GM11168 (cell line): Measurements from ENCODE around the gene BAZ1B.
"Not testable (repeated sequence)": the region's sequence is repeated elsewhere in the genome, so short reads cannot be mapped to it uniquely, and the experiment has no call there.

Experiments
- in situ Hi-C: fragments of 300-500 bp; cut with MboI; formaldehyde crosslinking; loops from one replicate; pipeline ENCODE4 v1.12.0; 2022; ENCODE audit warnings: low sequenced_read_pairs; ENCODE audit not compliant: unreplicated experiment

The BAZ1B gene

GRCh38 chr7:73547841-73548240, 25.7 kb upstream of the BAZ1B start:
- in situ Hi-C loops: no loop called here

- in situ Hi-C loops: no loop called here
Measured at GRCh38 chr7:73544678-73545077, 22.6 kb upstream of the BAZ1B start.

GRCh38 chr7:73541722-73542121, 19.6 kb upstream of the BAZ1B start:
- in situ Hi-C loops: no loop called here

- in situ Hi-C loops: no loop called here
Measured at GRCh38 chr7:73539709-73540108, 17.6 kb upstream of the BAZ1B start.

- in situ Hi-C loops: not testable (repeated sequence)
Measured at GRCh38 chr7:73538510-73538909, 16.4 kb upstream of the BAZ1B start.

- in situ Hi-C loops: no loop called here
Measured at GRCh38 chr7:73537051-73537450, 15.0 kb upstream of the BAZ1B start.

- in situ Hi-C loops: no loop called here
Measured at GRCh38 chr7:73536479-73536878, 14.4 kb upstream of the BAZ1B start.

- in situ Hi-C loops: not testable (repeated sequence)
Measured at GRCh38 chr7:73535918-73536317, 13.8 kb upstream of the BAZ1B start.

- in situ Hi-C loops: no loop called here
Measured at GRCh38 chr7:73533742-73534141, 11.6 kb upstream of the BAZ1B start.

- in situ Hi-C loops: no loop called here
Measured at GRCh38 chr7:73532224-73532623, 10.1 kb upstream of the BAZ1B start.

- in situ Hi-C loops: no loop called here
Measured at GRCh38 chr7:73530800-73531199, 8.7 kb upstream of the BAZ1B start.

GRCh38 chr7:73526896-73527821, 5.1 kb upstream of the BAZ1B start:
- in situ Hi-C loops: no loop called here

GRCh38 chr7:73526158-73526494, 4.0 kb upstream of the BAZ1B start:
- in situ Hi-C loops: not testable (repeated sequence)

GRCh38 chr7:73521636-73522104, 423 bp downstream of the BAZ1B start:
- in situ Hi-C loops: no loop called here

GRCh38 chr7:73520673-73521635, 1.1 kb downstream of the BAZ1B start:
- in situ Hi-C loops: no loop called here

- in situ Hi-C loops: no loop called here
Measured at GRCh38 chr7:73519867-73520672, 2.0 kb downstream of the BAZ1B start.

- in situ Hi-C loops: no loop called here
Measured at GRCh38 chr7:73518470-73518869, 3.6 kb downstream of the BAZ1B start.

- in situ Hi-C loops: no loop called here
Measured at GRCh38 chr7:73517241-73517995, 4.7 kb downstream of the BAZ1B start.

GRCh38 chr7:73515178-73515577, 6.9 kb downstream of the BAZ1B start:
- in situ Hi-C loops: no loop called here
